Fibroblast of lung (primary cell): ENCODE data around the gene PPFIA4.

Experiments used
- CTCF ChIP-seq, 2 donors: IDR thresholded peaks in 1 of 2; conservative IDR thresholded peaks in 1 of 2; 1 replicate in 1 of 2; 2 replicates in 1 of 2; pipeline ENCODE4 v1.5.1; 2011 to 2012; ENCODE audit warnings: low read length in 2 of 2, control low read depth in 1 of 2, inconsistent platforms in 1 of 2, low read depth in 1 of 2, mild to moderate bottlenecking in 1 of 2
- EZH2 ChIP-seq: IDR thresholded peaks from 2 replicates; pipeline ENCODE4 v1.5.1; 2012; ENCODE audit warnings: low read length, control low read depth, mild to moderate bottlenecking; ENCODE audit errors: missing control alignments

- TF ChIP-seq CTCF (conservative IDR thresholded peaks at IDR 0.05 in 1 of 2, IDR thresholded peaks at IDR 0.05 in 1 of 2; ENCODE audit: low read depth in 1 of 2, low read length in 2 of 2) (peak; percentile 17 to 29), EZH2 (no peak)
Observed at GRCh38 chr1:203039609-203040512, 13.6 kb downstream of the PPFIA4 start.
